ENCODE data around the gene SOX1.

Gene SOX1

DNA sequence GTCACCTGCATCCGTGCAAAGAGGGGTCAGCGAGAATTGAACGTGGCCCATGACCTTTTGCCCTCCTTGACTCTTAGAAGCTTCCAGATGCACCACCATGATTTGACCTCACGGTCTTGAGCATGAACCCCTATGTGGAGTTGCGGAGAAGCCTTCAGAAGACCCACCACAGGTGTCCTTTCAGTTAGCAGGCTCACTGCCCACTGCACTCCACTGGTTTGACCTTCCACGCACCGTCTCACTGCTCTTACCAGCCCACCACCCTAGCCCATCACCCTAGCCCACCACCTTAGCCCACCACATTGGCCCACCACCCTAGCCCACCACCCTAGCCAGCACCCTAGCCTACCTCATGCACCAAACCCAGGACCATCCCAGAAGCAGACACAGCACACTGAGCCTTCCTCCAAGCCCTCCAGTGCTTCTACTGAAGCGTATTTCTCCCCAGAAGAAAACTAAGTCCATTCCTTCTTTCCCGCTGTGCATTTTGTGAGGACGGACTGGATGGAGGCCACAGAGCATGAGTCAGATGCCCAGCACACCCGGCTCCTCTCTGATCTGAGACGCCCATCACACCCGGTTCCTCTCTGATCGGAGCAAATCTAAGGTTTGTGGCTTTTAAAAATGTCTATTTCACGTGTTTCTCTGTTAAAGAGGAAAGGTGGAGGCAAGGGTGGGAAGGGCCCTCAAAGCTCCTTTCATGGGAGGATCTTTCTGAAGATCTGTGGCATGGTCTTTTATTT is 45.8 kb downstream of the SOX1 start:
- H3K4me3 ChIP-seq (ENCODE audit: low read depth, low read length) = no peak overlapping the region

DNA sequence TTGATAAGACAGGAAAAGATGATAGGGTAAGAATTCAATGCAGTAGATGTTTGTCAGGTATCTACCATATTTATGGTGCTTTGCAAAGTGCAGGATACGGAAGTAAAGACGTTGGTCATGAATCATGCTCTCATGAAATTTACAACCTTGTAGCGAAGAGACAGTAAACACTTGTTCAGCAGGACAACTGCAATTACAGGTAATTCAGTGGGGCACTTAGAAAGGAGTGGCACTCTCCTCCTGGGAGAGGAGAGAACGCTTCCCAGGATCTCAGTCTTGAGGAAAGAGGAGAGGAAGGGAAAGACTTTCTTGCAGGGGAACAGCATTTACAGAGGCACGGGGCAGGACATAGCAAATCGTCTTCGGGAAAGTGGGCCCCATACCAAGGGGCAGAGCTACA is 46.4 kb downstream of the SOX1 start:
- H3K4me3 ChIP-seq (ENCODE audit: low read depth, low read length) = no peak overlapping the region
- TF ChIP-seq, protein P1, sequence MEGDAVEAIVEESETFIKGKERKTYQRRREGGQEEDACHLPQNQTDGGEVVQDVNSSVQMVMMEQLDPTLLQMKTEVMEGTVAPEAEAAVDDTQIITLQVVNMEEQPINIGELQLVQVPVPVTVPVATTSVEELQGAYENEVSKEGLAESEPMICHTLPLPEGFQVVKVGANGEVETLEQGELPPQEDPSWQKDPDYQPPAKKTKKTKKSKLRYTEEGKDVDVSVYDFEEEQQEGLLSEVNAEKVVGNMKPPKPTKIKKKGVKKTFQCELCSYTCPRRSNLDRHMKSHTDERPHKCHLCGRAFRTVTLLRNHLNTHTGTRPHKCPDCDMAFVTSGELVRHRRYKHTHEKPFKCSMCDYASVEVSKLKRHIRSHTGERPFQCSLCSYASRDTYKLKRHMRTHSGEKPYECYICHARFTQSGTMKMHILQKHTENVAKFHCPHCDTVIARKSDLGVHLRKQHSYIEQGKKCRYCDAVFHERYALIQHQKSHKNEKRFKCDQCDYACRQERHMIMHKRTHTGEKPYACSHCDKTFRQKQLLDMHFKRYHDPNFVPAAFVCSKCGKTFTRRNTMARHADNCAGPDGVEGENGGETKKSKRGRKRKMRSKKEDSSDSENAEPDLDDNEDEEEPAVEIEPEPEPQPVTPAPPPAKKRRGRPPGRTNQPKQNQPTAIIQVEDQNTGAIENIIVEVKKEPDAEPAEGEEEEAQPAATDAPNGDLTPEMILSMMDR (IDR thresholded peaks at IDR 0.05; ENCODE audit: insufficient read depth, low read depth, low read length, missing control alignments) = no peak
- DNase-seq (ENCODE audit: low read depth) = no peak

More for the DNA sequence above, 45.8 kb downstream of the SOX1 start:
- TF ChIP-seq, protein P1 (IDR thresholded peaks at IDR 0.05; ENCODE audit: insufficient read depth, low read depth, low read length, missing control alignments) = no peak
- DNase-seq (ENCODE audit: low read depth) = no peak

DNA sequence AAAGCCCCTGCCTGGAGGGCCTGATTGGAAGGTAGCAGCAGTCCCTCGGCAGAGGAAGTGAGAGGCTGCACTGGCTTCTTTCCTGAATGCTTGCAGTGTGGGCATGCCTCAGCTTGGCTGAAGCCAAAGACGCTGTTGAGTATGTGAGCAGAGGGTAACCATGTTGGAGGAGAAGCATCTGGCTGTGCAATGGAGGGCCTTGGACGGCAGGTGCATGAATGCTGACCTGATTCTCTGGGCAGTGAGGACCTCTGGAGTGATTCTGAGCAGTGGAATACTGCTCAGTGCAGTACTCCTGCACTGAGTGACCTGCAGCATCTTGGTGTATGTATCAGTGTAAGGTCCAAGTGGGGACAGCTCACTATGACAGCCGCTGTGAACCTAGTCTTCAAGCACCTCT is 46.9 kb downstream of the SOX1 start:
- TF ChIP-seq, protein P1 (IDR thresholded peaks at IDR 0.05; ENCODE audit: insufficient read depth, low read depth, low read length, missing control alignments) = no peak
- no peak for DNase-seq (ENCODE audit: low read depth)
- H3K4me3 ChIP-seq (ENCODE audit: low read depth, low read length) = no peak overlapping the region

DNA sequence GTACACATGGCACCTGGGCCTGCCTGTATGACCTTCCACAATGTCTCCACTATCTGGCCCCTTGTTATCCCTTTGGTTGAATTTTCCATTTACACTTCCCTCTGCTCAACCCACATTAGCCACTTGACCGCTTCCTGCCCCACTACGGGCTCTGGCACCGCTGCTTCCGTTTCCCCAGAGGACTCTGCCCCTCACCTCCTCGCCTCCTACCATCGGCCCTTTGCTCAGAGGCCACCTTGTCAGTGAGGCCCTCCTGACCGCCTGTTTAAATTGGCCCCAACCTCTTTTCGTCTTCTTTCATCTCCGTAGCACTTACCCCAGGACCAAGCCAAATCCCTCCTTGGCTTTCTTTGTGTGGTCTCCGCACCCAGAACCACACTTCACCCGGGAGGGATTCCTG is 47.4 kb downstream of the SOX1 start:
- no peak for DNase-seq (ENCODE audit: low read depth)
- H3K4me3 ChIP-seq (ENCODE audit: low read depth, low read length) = no peak overlapping the region
- TF ChIP-seq, protein P1 (IDR thresholded peaks at IDR 0.05; ENCODE audit: insufficient read depth, low read depth, low read length, missing control alignments) = no peak

DNA sequence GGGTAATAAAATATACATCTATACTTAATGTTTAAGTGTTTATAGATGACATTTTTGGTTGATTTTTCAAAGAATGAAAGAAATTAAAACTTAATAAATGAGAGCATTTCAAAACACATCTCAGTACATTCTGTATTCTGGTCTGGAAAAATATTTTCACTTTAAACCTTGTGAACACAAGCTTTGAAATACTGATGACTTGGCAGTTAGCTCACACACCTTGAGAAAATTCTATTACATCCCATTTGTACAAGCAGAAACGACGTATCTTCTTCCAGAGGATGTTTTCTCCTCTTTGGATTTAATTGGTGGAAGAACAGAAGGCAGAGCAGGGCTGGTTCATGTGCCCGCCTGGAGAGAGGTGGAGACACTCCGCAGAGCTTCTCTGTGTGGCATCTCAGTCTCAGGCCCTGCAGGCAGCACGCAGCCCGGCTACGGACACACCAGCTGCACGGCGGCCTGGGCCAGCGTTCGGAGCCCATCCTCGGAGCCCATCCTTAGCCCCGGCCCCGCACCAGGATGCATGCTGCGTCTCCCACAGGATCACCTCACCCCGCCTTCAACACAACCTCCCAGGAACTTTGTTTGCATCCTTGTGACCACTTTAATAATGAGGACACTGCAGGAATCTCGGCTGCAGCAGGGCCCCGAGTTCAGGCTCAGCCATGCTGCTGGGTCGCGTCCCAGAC is 48.6 kb downstream of the SOX1 start:
- DNase-seq (ENCODE audit: low read depth) = no peak
- TF ChIP-seq, protein P1 (IDR thresholded peaks at IDR 0.05; ENCODE audit: insufficient read depth, low read depth, low read length, missing control alignments) = no peak
- H3K4me3 ChIP-seq (ENCODE audit: low read depth, low read length) = no peak overlapping the region

DNA sequence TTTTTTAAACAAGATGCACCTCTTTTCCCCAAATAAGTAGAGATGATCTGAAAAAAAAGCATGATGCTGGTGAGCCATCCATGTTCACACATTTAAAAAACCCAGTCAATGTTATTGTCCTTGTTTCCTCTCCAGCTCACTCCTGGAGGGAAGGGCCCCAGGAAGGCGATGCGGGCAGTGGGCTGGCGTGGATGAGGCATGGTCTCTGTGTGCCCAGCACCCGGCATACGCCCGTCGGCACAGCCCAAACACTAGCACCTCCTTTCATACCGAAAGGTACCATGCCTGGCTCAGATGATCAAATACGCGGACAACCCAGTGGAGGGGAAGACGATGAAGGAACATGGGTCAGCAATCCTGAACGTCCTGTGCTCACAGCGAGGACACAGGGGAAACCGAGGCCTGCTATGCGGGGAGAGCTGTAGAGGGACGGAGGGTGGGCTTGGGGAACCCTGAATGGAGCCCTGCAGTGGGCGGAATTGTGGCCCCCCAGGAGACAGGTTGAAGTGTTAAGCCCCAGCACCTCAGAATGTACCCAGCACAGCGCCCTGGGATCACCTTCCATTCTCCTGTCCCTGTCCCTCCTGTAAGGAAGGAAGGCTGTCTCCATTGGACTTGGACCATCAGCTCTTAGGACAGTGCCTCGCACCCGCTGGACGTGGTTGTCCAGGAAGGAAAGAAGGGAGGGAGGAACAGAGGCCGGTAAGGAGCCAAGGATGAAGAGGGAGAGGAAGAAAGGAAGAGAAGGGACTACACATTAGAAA is 49.4 kb downstream of the SOX1 start:
- H3K4me3 ChIP-seq (ENCODE audit: low read depth, low read length) = no peak overlapping the region
- no peak for DNase-seq (ENCODE audit: low read depth)
- TF ChIP-seq, protein P1 (IDR thresholded peaks at IDR 0.05; ENCODE audit: insufficient read depth, low read depth, low read length, missing control alignments) = no peak
